K562 (cell line): ENCODE measurements around the gene NDUFB8. TPM values are rescaled to one million over a fixed set of nuclear protein-coding genes. Genes with fewer than 3 reads are reported as not detected.

Experiments
- BHLHE40 ChIP-seq: IDR thresholded peaks from 2 replicates; pipeline ENCODE4 v1.6.1; 2011; ENCODE audit warnings: low read length, improper control_type of control experiment
- HDAC6 ChIP-seq: IDR thresholded peaks from 2 replicates; pipeline ENCODE4 v1.6.1; 2012; ENCODE audit warnings: low read depth, mild to moderate bottlenecking, control low read depth, inconsistent platforms, low read length, moderate library complexity
- L3MBTL2 ChIP-seq: fragments of 450-650 bp; IDR thresholded peaks from 2 replicates; pipeline ENCODE4 v1.6.1; 2016; ENCODE audit warnings: mild to moderate bottlenecking, moderate library complexity
- MAZ ChIP-seq, 2 experiments: fragments of 450-650 bp in 1 of 2; sonication (generic) in 1 of 2; formaldehyde crosslinking; IDR thresholded peaks in 1 of 2; conservative IDR thresholded peaks in 1 of 2; 2 replicates each; pipeline versions ENCODE4 v1.4.0 to v1.5.0; 2020; ENCODE audit warnings: mild to moderate bottlenecking in 1 of 2, missing genetic modification reagents in 1 of 2
- NFRKB ChIP-seq: fragments of 450-650 bp; IDR thresholded peaks from 2 replicates; pipeline ENCODE4 v1.6.1; 2016; ENCODE audit warnings: low read depth
- NONO ChIP-seq, 2 experiments: fragments of 200-400 bp in 1 of 2; fragments of 450-650 bp in 1 of 2; formaldehyde crosslinking in 1 of 2; IDR thresholded peaks; 2 replicates each; pipeline ENCODE4 v1.6.1; 2017; ENCODE audit warnings: low read depth in 2 of 2, mild to moderate bottlenecking in 2 of 2, moderate library complexity in 2 of 2, low read length in 1 of 2
- NR2C2 ChIP-seq, 2 experiments: fragments of 200-800 bp in 1 of 2; sonication (Bioruptor generic) in 1 of 2; sonication (generic) in 1 of 2; formaldehyde crosslinking in 1 of 2; IDR thresholded peaks; 2 replicates each; pipeline versions ENCODE4 v1.6.1 to v1.8.0; 2016 to 2022; ENCODE audit warnings: mild to moderate bottlenecking in 1 of 2, missing compliant biosample characterization in 1 of 2, missing genetic modification characterization in 1 of 2, missing genetic modification reagents in 1 of 2
- PYGO2 ChIP-seq: fragments of 450-650 bp; IDR thresholded peaks from 2 replicates; pipeline ENCODE4 v1.6.1; 2016; ENCODE audit warnings: mild to moderate bottlenecking, missing genetic modification characterization, moderate library complexity, missing compliant biosample characterization
- SIN3B ChIP-seq: fragments of 450-650 bp; IDR thresholded peaks from 2 replicates; pipeline ENCODE4 v1.6.1; 2017; ENCODE audit warnings: low read depth, mild to moderate bottlenecking, moderate library complexity
- SP1 ChIP-seq: sonication (generic); formaldehyde crosslinking; IDR thresholded peaks from 2 replicates; pipeline ENCODE4 v1.8.1; 2022; ENCODE audit warnings: mild to moderate bottlenecking, missing genetic modification reagents
- TAF1 ChIP-seq: IDR thresholded peaks from 2 replicates; pipeline ENCODE4 v1.6.1; 2011; ENCODE audit warnings: mild to moderate bottlenecking, low read length, moderate library complexity; ENCODE audit not compliant: insufficient read depth, control insufficient read depth, severe bottlenecking; ENCODE audit errors: extremely low read depth
- ZBTB7A ChIP-seq: IDR thresholded peaks from 2 replicates; pipeline ENCODE4 v1.6.1; 2011; ENCODE audit warnings: low read depth, mild to moderate bottlenecking, low read length, moderate library complexity, borderline replicate concordance; ENCODE audit not compliant: control insufficient read depth
- ZFX ChIP-seq: sonication (generic); formaldehyde crosslinking; IDR thresholded peaks from 2 replicates; pipeline ENCODE4 v1.8.0; 2022; ENCODE audit warnings: mild to moderate bottlenecking, missing genetic modification reagents, moderate library complexity
- ZNF707 ChIP-seq: fragments of 250-450 bp; sonication (Bioruptor Pico); conservative IDR thresholded peaks from 2 replicates; pipeline ENCODE4 v1.8.0; 2022; ENCODE audit warnings: inconsistent platforms, mild to moderate bottlenecking, moderate library complexity
- polyA plus RNA-seq, 8 experiments: library from polyadenylated mRNA; depleted of rRNA in 4 of 8; stranded (reverse) in 5 of 8; unstranded in 3 of 8; fragments of >200 nt; fragmentation: Nextera tagmentation in 2 of 8; fragmentation: Illumina TruSeq in 1 of 8; extraction: Ambion mirVana in 2 of 8; extraction: Trizol in 1 of 8; gene quantifications; 2 replicates each; pipeline versions ENCODE4 v1.2.1 to v1.2.3, GENCODE V29; 2011 to 2014; ENCODE audit warnings: inconsistent platforms in 1 of 8, missing spikeins in 1 of 8
- total RNA-seq, 7 experiments: library from RNA; depleted of rRNA in 6 of 7; stranded (reverse); fragments of >200 nt in 6 of 7; fragmentation: Illumina TruSeq in 2 of 7; extraction: Trizol in 2 of 7; gene quantifications; 2 replicates each; pipeline versions ENCODE4 v1.2.1 to v1.2.3, GENCODE V29; 2011 to 2021; ENCODE audit warnings: low replicate concordance in 1 of 7
- TF ChIP-seq, protein P1 (sequence below), 2 experiments: fragments of 450-650 bp; conservative IDR thresholded peaks; 2 replicates each; pipeline ENCODE4 v1.6.1; 2017; ENCODE audit warnings: mild to moderate bottlenecking in 2 of 2, moderate library complexity in 2 of 2
- TF ChIP-seq, protein P2 (sequence below): IDR thresholded peaks from 2 replicates; pipeline ENCODE4 v1.6.1; 2011; ENCODE audit not compliant: insufficient read length; ENCODE audit errors: extremely low read depth
- TF ChIP-seq, protein P3 (sequence below): fragments of 450-650 bp; formaldehyde crosslinking; IDR thresholded peaks from 2 replicates; pipeline ENCODE4 v1.4.0; 2022; ENCODE audit warnings: mild to moderate bottlenecking, moderate library complexity

Gene NDUFB8
- total and polyA plus RNA-seq, 9 of the 15 experiments (the other 6 are each of a cell fraction or from before 2014, with no cell fraction given) = 131 to 360 (median 199) TPM

- TF ChIP-seq SP1 (CRISPR knock-in tag) (0 out of 2 replicates have a peak, but pooled peaks have one; percentile 21), NR2C2 (CRISPR knock-in tag; IDR thresholded peaks at IDR 0.05) (no peak), NR2C2 (tag; IDR thresholded peaks at IDR 0.05) (peak; percentile 64), ZNF707 (CRISPR knock-in tag) (no peak), NFRKB (peak; percentile 89), ZFX (CRISPR knock-in tag) (peak; percentile 69), NONO (IDR thresholded peaks at IDR 0.05; ENCODE audit: low read depth in 2 of 2, low read length in 1 of 2) (0 out of 4 replicates have a peak, but pooled peaks of 1 of the 2 experiments have one; percentile 38), HDAC6 (no peak), TAF1 (peak; percentile 81), SIN3B (peak; percentile 45; the same call in 1 of the 2 replicates), MAZ (CRISPR knock-in tag; conservative IDR thresholded peaks at IDR 0.05 in 1 of 2, IDR thresholded peaks at IDR 0.05 in 1 of 2) (no peak; a peak in 1 of 4 replicates), ZBTB7A (0 out of 2 replicates have a peak, but pooled peaks have one; percentile 33), L3MBTL2 (peak; percentile 22; the same call in 1 of the 2 replicates), BHLHE40 (peak; percentile 64; the same call in 1 of the 2 replicates), PYGO2 (tag) (no peak)
- TF ChIP-seq, protein P1, sequence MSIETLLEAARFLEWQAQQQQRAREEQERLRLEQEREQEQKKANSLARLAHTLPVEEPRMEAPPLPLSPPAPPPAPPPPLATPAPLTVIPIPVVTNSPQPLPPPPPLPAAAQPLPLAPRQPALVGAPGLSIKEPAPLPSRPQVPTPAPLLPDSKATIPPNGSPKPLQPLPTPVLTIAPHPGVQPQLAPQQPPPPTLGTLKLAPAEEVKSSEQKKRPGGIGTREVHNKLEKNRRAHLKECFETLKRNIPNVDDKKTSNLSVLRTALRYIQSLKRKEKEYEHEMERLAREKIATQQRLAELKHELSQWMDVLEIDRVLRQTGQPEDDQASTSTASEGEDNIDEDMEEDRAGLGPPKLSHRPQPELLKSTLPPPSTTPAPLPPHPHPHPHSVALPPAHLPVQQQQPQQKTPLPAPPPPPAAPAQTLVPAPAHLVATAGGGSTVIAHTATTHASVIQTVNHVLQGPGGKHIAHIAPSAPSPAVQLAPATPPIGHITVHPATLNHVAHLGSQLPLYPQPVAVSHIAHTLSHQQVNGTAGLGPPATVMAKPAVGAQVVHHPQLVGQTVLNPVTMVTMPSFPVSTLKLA (conservative IDR thresholded peaks at IDR 0.05) = peak in 1 of 2 experiments; percentile 26; a peak in 1 of 4 replicates
- TF ChIP-seq, protein P2, sequence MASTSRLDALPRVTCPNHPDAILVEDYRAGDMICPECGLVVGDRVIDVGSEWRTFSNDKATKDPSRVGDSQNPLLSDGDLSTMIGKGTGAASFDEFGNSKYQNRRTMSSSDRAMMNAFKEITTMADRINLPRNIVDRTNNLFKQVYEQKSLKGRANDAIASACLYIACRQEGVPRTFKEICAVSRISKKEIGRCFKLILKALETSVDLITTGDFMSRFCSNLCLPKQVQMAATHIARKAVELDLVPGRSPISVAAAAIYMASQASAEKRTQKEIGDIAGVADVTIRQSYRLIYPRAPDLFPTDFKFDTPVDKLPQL = no peak
- TF ChIP-seq, protein P3, sequence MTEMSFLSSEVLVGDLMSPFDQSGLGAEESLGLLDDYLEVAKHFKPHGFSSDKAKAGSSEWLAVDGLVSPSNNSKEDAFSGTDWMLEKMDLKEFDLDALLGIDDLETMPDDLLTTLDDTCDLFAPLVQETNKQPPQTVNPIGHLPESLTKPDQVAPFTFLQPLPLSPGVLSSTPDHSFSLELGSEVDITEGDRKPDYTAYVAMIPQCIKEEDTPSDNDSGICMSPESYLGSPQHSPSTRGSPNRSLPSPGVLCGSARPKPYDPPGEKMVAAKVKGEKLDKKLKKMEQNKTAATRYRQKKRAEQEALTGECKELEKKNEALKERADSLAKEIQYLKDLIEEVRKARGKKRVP (CRISPR knock-in tag) = no peak
Measured at GRCh38 chr10:100529475-100530298, at the start of gene NDUFB8 (continued).
